ENCODE measurements around the gene MEGF11. TPM values are rescaled to one million over a fixed set of nuclear protein-coding genes. Genes with fewer than 3 reads are reported as not detected.

MEGF11 gene
- polyA plus RNA-seq, 3 donors, result not detected

GRCh38 chr15:65912235-65912634 is 341.3 kb downstream of the MEGF11 start:
- H3K27ac Mint-ChIP-seq, result peak overlapping the region in 1 of 7 donors; percentile 70
- DNase-seq, result no peak
- H3K27me3 ChIP-seq (ENCODE audit: control insufficient read depth in 2 of 2, insufficient read depth in 2 of 2, low read length in 2 of 2), result no peaks in the 10 kb centered on the region
- H3K27ac ChIP-seq (ENCODE audit: low read depth in 1 of 2, low read length in 2 of 2), result no peak overlapping the region
- H3K9ac ChIP-seq (ENCODE audit: insufficient read depth, low read length, poor library complexity, severe bottlenecking), result no peak overlapping the region
- H3K9me3 Mint-ChIP-seq, result no peaks in the 10 kb centered on the region
- H3K36me3 Mint-ChIP-seq, result peaks cover 15 to 30% of the 10 kb centered on the region in 2 donors
- H3K4me3 Mint-ChIP-seq, result no peak overlapping the region
- no peak overlapping the region for H2AFZ ChIP-seq (ENCODE audit: insufficient read depth, low read depth, low read length, poor library complexity, severe bottlenecking)
- 100% methylated on average over 2 of the region's 2 CpGs for WGBS (ENCODE audit: insufficient coverage)
- no peaks in the 10 kb centered on the region for H3K79me2 ChIP-seq (ENCODE audit: insufficient read depth, low read length)
- no peaks in the 10 kb centered on the region for H3K4me1 Mint-ChIP-seq
- peaks cover 5 to 53% of the 10 kb centered on the region in 2 donors for H3K36me3 ChIP-seq (replicated peaks in 1 of 2; ENCODE audit: control insufficient read depth in 1 of 2, insufficient read depth in 2 of 2, low read length in 2 of 2)
- H4K20me1 ChIP-seq (ENCODE audit: insufficient read depth, low read length), result no peaks in the 10 kb centered on the region
- no peaks in the 10 kb centered on the region for H3K4me1 ChIP-seq (ENCODE audit: control insufficient read depth in 1 of 2, insufficient read depth in 2 of 2, low read length in 2 of 2)
- H3K4me2 ChIP-seq (replicated peaks; ENCODE audit: extremely low read depth, low read length, poor library complexity, severe bottlenecking), result no peak overlapping the region
- no peaks in the 10 kb centered on the region for H3K9me3 ChIP-seq (replicated peaks in 1 of 2; ENCODE audit: control insufficient read depth in 1 of 2, insufficient read depth in 1 of 2, low read length in 2 of 2)
- peaks cover 0 to 3% (median 0%) of the 10 kb centered on the region in 3 donors for H3K27me3 Mint-ChIP-seq (ENCODE audit: low read depth in 3 of 3)
- no peak overlapping the region for H3K4me3 ChIP-seq (replicated peaks in 1 of 3; ENCODE audit: low read depth in 2 of 3, low read length in 3 of 3)
- intact Hi-C loops (cut with micrococcal nuclease), result no loop called here
- no peak for TF ChIP-seq CTCF (IDR thresholded peaks at IDR 0.05)

GRCh38 chr15:65910341-65910740 is 343.2 kb downstream of the MEGF11 start:
- Mint-ChIP-seq H3K27ac (peak overlapping the region in 1 of 7 donors; percentile 18), H3K36me3 (peaks cover 33 to 41% of the 10 kb centered on the region in 2 donors), H3K9me3 (no peaks in the 10 kb centered on the region), H3K4me3 (no peak overlapping the region), H3K4me1 (no peaks in the 10 kb centered on the region), H3K27me3 (ENCODE audit: low read depth in 3 of 3) (peaks cover 0 to 3% (median 0%) of the 10 kb centered on the region in 3 donors)
- intact Hi-C loops (cut with micrococcal nuclease), result no loop called here
- no peak overlapping the region for H3K27ac ChIP-seq (ENCODE audit: low read depth in 1 of 2, low read length in 2 of 2)
- H3K79me2 ChIP-seq (ENCODE audit: insufficient read depth, low read length), result no peaks in the 10 kb centered on the region
- no peak for TF ChIP-seq CTCF (IDR thresholded peaks at IDR 0.05)
- H3K36me3 ChIP-seq (replicated peaks in 1 of 2; ENCODE audit: control insufficient read depth in 1 of 2, insufficient read depth in 2 of 2, low read length in 2 of 2), result peaks cover 9 to 72% of the 10 kb centered on the region in 2 donors
- no peaks in the 10 kb centered on the region for H3K27me3 ChIP-seq (ENCODE audit: control insufficient read depth in 2 of 2, insufficient read depth in 2 of 2, low read length in 2 of 2)
- DNase-seq, result no peak
- H3K4me2 ChIP-seq (replicated peaks; ENCODE audit: extremely low read depth, low read length, poor library complexity, severe bottlenecking), result no peak overlapping the region
- H3K9me3 ChIP-seq (replicated peaks in 1 of 2; ENCODE audit: control insufficient read depth in 1 of 2, insufficient read depth in 1 of 2, low read length in 2 of 2), result no peaks in the 10 kb centered on the region
- H3K9ac ChIP-seq (ENCODE audit: insufficient read depth, low read length, poor library complexity, severe bottlenecking), result no peak overlapping the region
- no peaks in the 10 kb centered on the region for H4K20me1 ChIP-seq (ENCODE audit: insufficient read depth, low read length)
- H3K4me1 ChIP-seq (ENCODE audit: control insufficient read depth in 1 of 2, insufficient read depth in 2 of 2, low read length in 2 of 2), result no peaks in the 10 kb centered on the region
- H2AFZ ChIP-seq (ENCODE audit: insufficient read depth, low read depth, low read length, poor library complexity, severe bottlenecking), result no peak overlapping the region
- WGBS (ENCODE audit: insufficient coverage), result 100% methylated on average over 4 of the region's 4 CpGs
- no peak overlapping the region for H3K4me3 ChIP-seq (replicated peaks in 1 of 3; ENCODE audit: low read depth in 2 of 3, low read length in 3 of 3)
